ENCODE data around the gene CCSER2.
"Not testable (repeated sequence)": the region's sequence is repeated elsewhere in the genome, so short reads cannot be mapped to it uniquely, and the experiment has no call there.

The CCSER2 gene

DNA sequence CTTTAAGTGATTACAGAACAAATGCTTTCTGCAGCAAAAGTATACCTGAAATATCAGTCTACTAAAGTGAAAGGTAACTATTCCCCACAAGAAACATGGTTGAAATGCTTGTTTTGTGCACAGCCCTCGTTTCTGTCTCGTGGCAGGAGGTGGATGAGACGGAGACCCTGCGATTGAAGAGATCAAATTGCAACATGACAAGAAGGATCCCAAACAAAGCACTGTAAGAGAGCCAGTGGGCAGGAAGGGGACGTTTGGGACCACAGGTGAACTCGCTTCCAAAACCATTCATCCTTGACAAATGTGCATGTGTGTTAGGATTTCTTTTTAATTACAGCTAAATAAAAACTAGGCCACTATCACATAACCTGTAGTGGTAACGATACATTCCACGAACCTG lies 192.6 kb downstream of the CCSER2 start:
- DNase-seq = no peak

DNA sequence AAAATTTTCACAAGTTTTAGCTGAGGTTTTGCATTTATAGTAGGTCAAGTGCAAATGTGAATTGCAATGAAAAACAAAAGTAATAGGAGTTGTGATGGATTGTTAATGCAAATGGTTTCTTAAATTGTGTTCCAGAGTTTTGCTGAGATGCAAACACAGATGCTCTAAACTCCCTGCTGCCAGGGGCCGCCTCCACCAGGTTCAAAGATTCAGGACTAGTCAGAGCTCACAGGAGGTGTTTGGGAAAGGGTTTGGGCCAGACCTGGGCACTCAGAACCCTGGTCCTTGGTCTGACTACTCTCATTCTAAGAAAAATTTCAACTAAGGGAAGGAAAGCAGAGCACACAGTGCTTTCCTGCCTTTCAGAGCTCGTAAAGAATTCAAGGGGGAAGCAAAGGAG lies 193.1 kb downstream of the CCSER2 start:
- DNase-seq = no peak

DNA sequence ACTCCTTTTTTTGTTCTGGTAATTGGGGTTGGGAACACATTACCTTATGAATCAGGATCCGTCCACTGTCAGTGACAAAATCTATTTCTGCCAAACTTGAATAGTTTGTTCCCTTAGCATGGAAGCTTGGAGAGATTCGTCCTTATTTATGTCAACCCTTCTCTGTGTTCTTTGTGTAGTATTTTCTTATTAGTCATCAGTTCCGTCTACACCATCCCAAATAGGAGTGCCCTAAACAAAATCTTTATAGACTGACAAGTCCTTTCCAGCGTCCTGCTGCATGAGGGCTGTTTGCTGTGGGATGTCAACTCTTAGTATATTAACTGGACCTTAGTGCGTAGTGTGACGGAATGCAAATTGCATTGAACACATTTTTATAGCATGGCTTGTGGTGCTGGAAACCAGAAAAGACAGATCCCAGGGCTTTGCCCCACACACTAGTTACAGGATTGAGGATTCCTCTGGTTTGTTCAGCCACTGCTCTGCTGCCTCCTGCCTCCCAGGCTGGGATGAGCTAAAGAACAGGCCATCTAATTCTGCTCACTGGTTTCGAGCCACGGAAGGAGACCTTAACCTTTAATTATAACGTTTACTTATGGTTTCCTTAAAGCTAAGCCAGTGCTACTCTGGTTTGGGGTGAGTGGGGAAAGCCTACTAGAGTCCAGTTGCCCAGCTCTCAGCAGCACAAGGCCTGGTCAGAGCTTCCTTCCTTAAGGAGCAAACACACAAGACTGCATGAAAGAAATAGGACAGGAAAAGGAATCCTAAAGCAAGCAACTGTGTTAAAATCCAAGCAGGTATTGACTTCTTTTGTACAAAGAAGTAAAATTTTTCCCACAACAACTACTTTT lies 194.4 kb downstream of the CCSER2 start:
- no peak for DNase-seq

DNA sequence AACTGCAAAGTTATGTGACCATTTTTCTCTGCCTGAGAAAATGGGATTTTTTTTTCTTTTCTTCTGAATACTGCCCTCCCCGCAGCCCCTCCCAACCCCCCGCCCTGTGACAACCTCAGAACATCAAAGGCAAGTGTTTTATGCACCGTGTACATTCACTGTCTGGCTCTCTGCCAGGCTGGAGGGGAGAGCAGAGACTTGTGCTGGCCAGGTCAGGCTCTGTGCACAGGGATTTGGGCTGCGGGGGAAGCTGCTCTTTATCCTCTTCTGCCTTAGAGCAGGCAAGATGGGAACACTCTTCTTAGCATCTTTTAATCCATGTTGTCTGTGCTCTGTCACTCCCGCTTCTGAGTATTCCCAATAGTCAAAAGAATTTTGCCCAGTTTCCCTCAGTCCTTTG lies 195.1 kb downstream of the CCSER2 start:
- DNase-seq = no peak

DNA sequence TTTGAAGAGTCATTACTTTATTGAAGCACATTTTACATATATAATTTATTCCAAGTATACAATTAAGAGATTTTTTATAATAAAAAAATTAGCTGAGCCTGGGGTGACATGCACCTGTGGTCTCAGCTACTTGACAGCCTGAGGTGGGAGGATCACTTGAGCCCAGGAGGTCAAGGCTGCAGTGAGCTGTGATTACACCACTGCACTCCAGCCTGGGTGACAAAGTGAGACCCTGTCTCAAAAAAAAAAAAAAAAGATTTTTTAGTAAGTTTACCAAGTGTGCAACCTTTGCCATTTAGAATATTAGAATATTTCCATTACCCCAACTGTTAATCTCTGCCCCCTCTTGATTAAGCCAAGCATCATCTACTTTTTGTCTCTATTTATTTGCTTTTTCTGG lies 196.0 kb downstream of the CCSER2 start:
- no peak for DNase-seq

DNA sequence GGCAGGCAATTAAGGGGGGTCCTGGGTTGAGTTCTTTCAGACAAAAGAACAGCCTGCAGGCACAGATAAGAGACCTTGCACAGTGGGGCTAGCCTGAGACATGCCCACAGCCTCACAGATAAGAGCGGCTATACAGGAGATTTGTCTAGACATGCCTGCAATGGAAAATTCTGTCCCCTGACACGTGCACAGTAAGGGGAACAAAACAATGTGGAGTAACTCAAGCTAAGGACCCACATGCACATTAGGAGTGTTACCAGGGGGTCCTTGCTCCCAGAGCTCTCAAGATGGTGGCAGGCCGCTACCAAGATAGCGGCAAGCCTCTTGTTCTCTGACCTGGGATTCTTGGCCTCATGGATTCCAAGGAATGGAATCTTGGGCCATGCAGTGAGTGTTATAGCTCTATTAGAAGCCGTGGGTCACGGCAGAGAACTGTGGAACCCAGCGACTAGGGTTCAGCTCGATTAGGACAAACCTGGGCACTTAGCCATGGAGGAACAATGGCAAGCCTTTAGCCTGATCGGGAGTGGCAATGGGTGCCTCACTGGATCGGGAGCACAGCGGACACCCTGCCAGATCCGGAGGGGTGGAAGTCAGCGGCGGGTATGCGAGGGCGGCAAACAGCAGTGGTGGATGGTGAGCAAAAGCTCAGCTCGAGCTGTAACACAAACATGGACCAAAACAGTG lies 196.9 kb downstream of the CCSER2 start:
- DNase-seq = no peak

DNA sequence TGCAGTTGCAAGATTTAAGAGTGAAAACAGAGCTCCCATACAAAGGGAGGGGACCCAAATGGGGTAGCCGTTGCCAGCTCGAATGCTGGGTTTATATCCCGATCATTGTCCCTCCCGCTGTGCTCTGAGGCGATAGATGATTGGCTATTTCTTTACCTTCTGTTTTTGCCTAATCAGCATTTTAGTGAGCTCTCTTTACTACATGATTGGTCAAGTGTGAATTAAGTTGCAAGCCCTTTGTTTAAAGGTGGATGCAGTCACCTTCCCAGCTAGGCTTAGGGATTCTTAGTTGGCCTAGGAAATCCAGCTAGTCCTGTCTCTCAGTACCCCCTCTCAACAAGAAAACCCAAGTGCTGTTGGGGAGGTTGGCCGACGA lies 197.4 kb downstream of the CCSER2 start:
- not testable (repeated sequence) for DNase-seq

DNA sequence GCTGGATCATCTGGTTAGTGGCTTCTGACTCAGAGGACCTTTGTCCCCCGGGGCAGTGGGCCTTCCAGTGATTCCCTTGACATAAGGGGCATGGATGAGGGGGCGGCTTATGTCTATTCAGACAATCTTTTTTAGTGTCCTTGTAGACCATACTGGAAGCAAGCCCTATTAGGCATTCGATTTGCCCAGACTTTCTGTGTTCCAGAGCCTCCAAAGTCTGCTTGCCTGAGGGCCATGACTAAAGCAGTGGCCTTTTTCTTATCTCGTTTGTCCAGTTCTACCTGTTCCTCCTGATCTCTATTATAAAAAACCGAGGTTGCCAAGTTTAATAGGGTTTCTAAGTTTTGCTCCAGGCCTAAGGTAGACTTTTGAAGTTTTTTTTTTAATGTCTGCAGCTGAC lies 199.0 kb downstream of the CCSER2 start:
- DNase-seq = not testable (repeated sequence)

DNA sequence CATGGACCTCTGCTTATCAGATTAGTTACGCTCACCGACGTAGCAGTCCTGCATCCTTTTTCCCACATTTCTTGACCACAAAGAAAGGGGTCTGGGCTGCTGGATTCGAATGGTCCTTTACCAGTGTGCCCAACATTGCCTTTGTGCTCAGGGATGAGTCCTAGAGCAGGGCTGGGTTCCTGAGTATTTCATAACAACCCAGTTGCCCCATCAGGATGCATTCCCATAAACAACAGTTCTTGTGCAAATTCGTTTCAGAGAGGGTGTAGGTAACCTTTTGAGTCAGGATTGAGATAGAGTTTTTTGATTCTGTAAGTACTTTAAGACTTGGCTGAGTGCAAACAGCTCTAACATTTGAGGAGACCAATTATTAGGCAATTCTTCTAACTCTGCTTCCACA lies 200.1 kb downstream of the CCSER2 start:
- not testable (repeated sequence) for DNase-seq

DNA sequence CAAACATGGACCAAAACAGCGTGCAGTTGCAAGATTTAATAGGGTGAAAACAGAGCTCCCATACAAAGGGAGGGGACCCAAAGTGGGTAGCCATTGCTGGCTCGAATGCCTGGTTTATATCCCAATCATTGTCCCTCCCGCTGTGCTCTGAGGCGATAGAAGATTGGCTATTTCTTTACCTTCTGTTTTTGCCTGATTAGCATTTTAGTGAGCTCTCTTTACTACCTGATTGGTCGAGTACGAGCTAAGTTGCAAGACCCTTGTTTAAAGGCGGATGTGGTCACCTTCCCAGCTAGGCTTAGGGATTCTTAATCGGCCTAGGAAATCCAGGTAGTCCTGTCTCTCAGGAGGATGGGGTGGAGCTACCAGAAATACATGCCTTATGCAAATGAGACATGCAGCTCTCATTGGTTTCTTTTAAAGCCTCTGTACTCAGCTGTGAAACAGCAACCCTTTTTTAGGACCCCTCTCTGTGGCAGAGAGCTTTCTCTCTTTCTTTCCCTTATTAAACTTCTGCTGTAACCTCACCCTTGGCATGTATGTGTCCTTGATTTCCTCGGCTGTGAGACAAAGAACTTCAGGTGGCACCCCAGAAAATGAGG lies 202.4 kb downstream of the CCSER2 start:
- DNase-seq = no peak

DNA sequence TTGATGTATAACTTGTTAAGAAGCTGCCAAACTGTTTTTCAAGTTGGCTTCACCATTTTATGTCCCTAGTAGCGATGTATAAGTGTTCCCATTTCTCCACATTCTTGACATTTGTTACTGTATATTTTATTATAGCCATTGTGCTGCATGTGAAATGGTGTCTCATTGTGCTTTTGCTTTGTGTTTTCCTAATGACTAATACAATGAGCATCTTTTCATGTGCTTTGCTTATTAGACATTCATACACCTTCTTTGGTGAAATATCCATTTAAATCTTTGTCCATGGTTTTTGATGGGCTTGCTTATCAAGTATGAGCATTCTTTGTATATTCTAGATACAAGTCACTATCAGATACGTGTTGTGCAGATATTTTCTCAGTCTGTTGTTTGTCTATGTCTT lies 203.0 kb downstream of the CCSER2 start:
- no peak for DNase-seq

DNA sequence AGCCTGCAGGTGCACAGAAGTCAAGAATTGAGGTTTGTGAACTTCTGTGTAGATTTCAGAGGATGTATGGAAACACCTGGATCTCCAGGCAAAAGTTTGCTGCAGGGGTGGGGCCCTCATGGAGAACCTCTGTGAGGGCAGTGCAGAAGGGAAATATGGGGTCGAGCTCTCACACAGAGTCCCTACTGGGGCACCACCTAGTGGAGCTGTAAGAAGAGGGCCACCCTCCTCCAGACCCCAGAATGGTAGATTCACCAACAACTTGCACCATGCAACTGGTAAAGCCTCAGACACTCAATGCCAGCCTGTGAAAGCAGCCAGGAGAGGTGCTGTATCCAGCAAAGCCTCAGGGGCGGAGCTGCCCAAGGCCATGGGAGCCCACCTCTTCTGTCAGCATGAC lies 205.8 kb downstream of the CCSER2 start:
- DNase-seq = no peak

DNA sequence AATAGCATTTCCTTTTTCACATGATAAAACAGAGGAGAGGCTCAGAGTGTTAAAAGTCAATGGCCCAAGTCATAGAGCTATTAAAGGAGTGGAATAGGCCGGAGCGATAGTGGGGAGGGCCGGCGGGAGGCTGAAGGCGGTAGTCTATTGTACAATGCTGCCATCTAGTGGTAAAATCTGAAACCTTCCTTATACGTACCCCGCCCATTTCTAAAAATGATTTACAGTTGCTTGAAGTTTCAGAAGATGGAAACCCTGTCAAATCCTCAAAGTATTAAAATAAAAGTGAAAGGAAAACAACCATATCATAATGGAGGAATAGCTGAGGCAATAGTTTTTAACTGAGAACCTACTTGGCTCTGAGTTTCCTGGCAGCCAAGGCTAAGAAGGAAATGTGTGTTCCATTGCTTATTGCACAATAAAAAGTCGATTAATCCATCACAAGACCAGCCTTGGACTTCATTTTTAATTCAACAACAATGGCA lies 209.1 kb downstream of the CCSER2 start:
- DNase-seq = peak; percentile 54

DNA sequence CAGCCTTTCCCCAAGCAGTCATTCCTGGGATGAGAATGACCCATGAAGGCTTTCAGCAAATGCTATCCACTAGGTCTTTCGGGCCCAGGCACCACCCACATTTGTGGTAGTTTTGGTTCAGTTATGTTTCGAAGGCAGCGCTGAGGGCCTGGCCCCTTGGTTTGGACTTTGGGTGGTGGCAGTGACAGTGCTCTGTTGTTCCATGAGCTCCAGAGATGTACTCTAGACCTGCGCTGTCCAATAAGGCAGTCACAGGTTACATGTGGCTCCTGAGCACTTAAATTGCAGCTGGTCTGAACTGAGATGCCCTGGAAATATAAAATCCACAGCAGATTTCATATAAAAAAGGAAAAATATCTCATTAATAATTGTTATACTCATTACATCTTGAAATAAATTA lies 209.6 kb downstream of the CCSER2 start:
- no peak for DNase-seq

DNA sequence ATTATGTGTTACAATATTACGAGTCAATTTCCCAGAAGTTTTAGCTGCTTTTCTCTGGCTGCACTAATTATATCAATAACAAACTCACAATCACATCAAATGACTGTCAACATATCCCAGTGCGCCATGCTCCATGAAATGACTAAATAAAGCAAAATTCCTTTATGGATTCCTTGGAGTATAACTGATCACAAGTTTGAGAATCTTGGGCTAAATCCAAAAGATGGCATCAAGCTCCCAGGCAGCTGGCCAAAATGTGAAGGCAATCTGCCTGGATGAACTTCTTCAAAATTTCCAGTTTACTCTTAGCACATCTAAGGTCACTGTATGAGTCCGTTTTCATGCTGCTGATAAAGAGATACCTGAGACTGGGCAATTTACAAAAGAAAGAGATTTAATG lies 210.8 kb downstream of the CCSER2 start:
- no peak for DNase-seq

DNA sequence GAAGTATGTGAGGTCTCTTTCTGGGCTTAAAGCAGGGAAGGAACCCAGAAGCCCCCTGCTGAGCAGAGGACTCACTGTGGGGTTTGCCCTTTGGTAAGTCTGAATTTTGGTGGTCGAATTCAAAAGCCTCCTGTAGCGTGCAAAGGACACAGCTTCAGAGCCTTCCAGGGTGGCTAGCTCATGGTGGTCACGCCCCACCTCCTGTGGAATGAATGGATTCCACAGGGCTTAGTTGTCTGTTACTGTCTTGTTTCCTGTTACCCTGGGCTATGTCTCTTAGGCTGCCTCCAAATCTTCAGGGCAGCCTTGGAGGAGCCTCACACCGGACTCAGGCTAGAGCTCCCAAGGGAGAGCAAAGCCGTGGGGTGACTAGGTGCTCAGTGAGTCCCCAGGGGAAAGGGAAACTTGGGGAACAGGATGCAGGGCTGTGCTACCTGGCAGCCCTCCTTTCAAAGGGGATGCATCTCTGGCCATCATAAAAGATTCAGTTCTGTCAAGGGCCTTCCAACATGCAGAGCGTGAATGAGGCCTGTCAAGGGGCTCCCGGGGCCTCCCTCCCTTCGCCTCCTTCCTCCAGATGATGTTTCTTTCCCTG lies 211.7 kb downstream of the CCSER2 start:
- no peak for DNase-seq

DNA sequence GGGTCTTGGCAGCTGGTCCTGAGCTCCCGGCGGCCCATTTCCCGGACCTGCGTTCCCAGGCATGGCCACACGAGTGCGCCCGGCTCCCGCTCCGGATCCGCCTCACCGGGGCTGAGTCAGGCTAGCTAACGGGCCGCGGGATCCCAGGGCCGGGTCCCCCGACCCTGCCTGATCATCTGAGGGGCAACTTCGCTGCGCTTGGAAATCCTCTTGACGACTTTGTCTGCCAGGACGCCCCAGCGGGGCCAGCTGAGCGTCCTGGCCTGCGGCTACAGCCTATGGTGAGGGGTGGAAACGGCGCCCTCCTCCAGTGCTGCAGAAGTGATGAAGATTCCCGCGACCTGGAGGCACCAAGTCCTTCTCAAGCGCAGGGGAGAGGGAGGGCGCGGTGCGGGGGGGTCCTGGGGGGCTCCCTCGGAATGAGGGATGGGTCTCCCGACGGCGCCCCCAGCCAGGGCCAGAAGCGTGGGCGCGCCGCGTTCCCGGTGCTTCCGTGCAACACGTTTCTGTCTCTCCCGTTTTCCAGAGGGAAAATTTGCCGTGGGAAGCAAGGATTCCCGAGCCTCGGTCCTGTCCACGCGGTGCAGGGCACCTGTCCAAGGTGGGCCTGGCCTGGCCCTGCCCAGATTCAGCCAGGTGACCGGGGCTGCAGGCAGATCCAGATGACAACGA lies 212.4 kb downstream of the CCSER2 start:
- peak; percentile 68 for DNase-seq

DNA sequence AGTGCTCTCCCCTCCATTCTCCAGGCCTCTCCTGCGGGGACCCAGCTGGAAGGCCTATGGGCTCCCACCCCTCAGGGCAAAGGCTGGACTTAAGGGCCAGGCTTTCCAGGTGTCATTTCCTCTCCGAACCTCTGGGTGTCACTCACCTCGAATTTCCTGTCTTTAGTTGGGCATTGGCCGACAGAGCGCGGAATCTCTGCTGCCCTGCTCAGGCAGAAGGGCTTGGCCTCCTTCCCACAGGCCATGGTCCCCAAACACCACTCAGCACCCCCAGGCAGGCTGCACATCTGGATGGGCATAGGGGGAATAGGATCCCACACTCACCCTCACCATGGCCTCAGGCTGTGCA lies 212.9 kb downstream of the CCSER2 start:
- no peak for DNase-seq

DNA sequence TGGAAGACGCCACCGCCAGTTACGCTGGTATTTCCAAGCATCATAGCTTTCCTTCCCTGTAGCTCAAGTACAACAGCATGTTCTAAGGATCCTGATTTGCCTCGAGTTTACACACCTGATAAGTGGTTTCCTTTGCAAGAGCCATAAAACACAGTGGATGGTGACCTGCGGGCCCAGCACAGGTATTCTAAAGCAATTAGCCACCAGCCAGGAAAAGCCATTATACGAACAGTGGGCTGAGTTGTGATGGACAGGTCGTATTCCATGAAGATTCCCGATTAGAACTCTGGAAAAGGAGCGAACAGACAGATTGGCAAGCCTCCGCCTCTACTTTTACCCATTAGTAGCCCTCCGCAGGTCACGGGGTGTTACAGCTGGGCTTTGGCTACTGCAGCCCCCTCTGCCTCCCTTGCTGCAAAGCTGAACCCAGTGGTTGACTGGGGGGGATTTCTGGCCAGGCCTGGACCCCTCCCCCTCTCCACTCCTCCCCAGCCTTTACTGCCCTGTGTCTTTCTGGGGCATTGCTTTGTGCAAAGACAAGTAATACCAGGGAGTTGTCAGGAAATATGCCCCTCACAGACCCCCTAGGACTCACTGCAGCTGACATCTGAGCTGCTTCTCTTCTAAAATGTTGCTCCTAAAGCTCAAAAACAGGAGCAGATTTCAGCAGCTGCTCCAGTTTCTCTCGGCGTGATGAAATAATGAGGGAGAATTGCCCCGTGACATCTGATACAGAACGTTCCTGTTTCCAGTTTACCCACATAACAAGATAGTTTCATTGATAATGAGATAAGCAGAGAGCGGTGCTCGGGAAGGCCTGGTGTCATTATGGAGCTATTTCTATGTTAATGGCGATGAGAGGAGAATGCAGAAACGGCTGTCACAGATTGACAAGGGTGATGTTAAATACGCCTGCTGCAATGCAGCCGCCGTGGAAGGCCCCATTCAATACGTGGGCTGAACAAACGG lies 214.4 kb downstream of the CCSER2 start:
- no peak for DNase-seq

DNA sequence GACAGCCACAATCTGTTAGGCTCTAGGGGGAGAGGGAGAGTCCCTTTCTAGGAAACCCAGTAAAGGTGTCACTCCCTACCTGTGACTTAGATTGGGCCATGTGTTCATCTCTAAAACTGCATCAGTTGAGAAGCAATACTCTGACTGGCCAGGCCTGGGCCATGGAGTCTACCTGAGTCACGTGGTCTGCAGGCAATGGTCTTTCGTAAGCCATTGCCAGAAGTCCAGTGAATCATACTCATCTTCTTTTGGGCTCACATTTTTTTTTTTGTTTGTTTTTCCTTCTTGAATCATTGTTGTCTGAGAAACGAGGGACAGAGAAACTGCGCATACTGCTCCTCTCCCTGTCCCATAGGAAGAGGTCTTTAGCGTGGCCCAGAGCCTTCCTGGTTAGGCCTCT lies 215.6 kb downstream of the CCSER2 start:
- DNase-seq = no peak

DNA sequence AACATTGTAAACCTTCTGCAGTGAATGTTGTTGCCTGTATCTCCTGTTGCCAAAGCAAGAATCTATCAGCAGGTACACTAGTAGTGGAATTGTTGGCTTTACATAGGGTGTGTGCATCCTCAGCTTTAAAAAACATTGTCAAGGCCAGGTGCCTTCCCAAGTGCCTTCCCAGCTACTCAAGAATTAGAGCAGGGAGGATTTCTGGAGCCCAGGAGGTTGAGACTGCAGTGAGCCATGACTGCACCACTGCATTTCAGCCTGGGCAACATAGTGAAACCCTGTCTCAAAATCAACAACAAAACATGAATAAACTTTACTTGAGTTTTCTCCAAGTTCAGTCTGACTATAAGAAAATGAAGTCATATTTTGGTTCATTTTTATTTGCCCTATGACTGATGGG lies 217.3 kb downstream of the CCSER2 start:
- no peak for DNase-seq

Data from right kidney (tissue), 1 donor.